ENCODE data around the gene FOSB.
A peak's percentile ranks its signal among the peaks of the same experiment; 100 is the strongest.

Gene FOSB

GRCh38 chr19:45469132-45469944 is 1.5 kb downstream of the FOSB start:
- peak; percentile 97 for DNase-seq

GRCh38 chr19:45469945-45470761 is 2.4 kb downstream of the FOSB start:
- DNase-seq, result peak; percentile 7

- no peak for DNase-seq
These were observed 2.9 kb downstream of the FOSB start for GRCh38 chr19:45470762-45471081.

GRCh38 chr19:45471111-45471930 is 3.5 kb downstream of the FOSB start:
- no peak for DNase-seq

GRCh38 chr19:45471931-45472562 is 4.3 kb downstream of the FOSB start:
- no peak for DNase-seq

- no peak for DNase-seq
These were observed 5.0 kb downstream of the FOSB start for GRCh38 chr19:45472563-45473366.

GRCh38 chr19:45473367-45473681 is 5.5 kb downstream of the FOSB start:
- no peak for DNase-seq

GRCh38 chr19:45473682-45474605 is 6.1 kb downstream of the FOSB start:
- DNase-seq, result no peak

GRCh38 chr19:45474606-45475521 is 7.1 kb downstream of the FOSB start:
- DNase-seq, result no peak

GRCh38 chr19:45475537-45476291 is 7.9 kb downstream of the FOSB start:
- no peak for DNase-seq

GRCh38 chr19:45476304-45476703 is 8.5 kb downstream of the FOSB start:
- no peak for DNase-seq

- no peak for DNase-seq
These were observed 9.4 kb downstream of the FOSB start for GRCh38 chr19:45477186-45477585.

- peak; percentile 76 for DNase-seq
These were observed 10.1 kb downstream of the FOSB start for GRCh38 chr19:45477713-45478453.

GRCh38 chr19:45478454-45479238 is 10.8 kb downstream of the FOSB start:
- DNase-seq, result peak; percentile 92

GRCh38 chr19:45483033-45483432 is 15.2 kb downstream of the FOSB start:
- DNase-seq, result no peak

- peak; percentile 49 for DNase-seq
These were observed 16.6 kb downstream of the FOSB start for GRCh38 chr19:45484273-45484945.

Measured in HCEC 1CT (cell line).